Testis (tissue), 3 donors: ENCODE results near the gene SLC26A8. TPM values are rescaled to one million over a fixed set of nuclear protein-coding genes. Genes with fewer than 3 reads are reported as not detected.

Source experiments
- DNase-seq: peaks from one replicate; pipeline ENCODE4 v3.0.0-alpha.2; 2019
- H3K27ac ChIP-seq, 2 donors: fragments of 200-600 bp; sonication (generic); one replicate each; pipeline ENCODE4 v1.5.1; 2019
- H3K27me3 ChIP-seq: fragments of 200-600 bp; sonication (generic); one replicate; pipeline ENCODE4 v1.5.1; 2019
- H3K36me3 ChIP-seq: fragments of 200-600 bp; sonication (generic); one replicate; pipeline ENCODE4 v1.5.1; 2017; ENCODE audit warnings: low read depth; ENCODE audit errors: missing control alignments
- H3K4me1 ChIP-seq: fragments of 200-600 bp; sonication (generic); one replicate; pipeline ENCODE4 v1.5.1; 2019
- H3K4me3 ChIP-seq, 2 donors: fragments of 200-600 bp; sonication (generic); one replicate each; pipeline ENCODE4 v1.5.1; 2017 to 2019
- H3K9me3 ChIP-seq: fragments of 200-600 bp; sonication (generic); one replicate; pipeline ENCODE4 v1.5.1; 2017
- CTCF ChIP-seq, 3 experiments: fragments of 450-650 bp in 2 of 3; fragments of 200-600 bp in 1 of 3; sonication (generic) in 1 of 3; IDR thresholded peaks; one replicate each; pipeline ENCODE4 v1.5.1; 2016 to 2019; ENCODE audit warnings: antibody characterized with exemption in 3 of 3, mild to moderate bottlenecking in 2 of 3, moderate library complexity in 1 of 3
- POLR2A ChIP-seq: fragments of 450-650 bp; IDR thresholded peaks from one replicate; pipeline ENCODE4 v1.6.1; 2017; ENCODE audit warnings: antibody characterized with exemption, mild to moderate bottlenecking, moderate library complexity
- WGBS, 2 donors: methylation state at CpG; one replicate each; pipeline ENCODE4 v1.1.5; 2018; 5-methylcytosine and 5-hydroxymethylcytosine counted together
- intact Hi-C: fragments of 100-400 bp; cut with DNase I; formaldehyde crosslinking; loops from one replicate; pipeline ENCODE4 v1.15.1; 2023; ENCODE audit warnings: low total_unique reads
- polyA plus RNA-seq: library from polyadenylated mRNA; stranded (reverse); fragments of 350-450 nt; fragmentation: Illumina TruSeq; extraction: RNeasy Lipid Tissue Mini Kit (QIAGEN cat#74804); gene quantifications from one replicate; pipeline ENCODE4 v1.2.3, GENCODE V29; 2014; ENCODE audit warnings: low read depth, low replicate concordance; ENCODE audit not compliant: insufficient read depth
- total RNA-seq, 2 donors: library from RNA; depleted of rRNA; stranded (reverse); fragments of >200 nt; gene quantifications; one replicate each; pipeline ENCODE4 v1.2.3, GENCODE V29; 2016

The SLC26A8 gene
- total and polyA plus RNA-seq, 3 donors from 2014 or later = 52.0 to 160 (median 66.9) TPM

DNA sequence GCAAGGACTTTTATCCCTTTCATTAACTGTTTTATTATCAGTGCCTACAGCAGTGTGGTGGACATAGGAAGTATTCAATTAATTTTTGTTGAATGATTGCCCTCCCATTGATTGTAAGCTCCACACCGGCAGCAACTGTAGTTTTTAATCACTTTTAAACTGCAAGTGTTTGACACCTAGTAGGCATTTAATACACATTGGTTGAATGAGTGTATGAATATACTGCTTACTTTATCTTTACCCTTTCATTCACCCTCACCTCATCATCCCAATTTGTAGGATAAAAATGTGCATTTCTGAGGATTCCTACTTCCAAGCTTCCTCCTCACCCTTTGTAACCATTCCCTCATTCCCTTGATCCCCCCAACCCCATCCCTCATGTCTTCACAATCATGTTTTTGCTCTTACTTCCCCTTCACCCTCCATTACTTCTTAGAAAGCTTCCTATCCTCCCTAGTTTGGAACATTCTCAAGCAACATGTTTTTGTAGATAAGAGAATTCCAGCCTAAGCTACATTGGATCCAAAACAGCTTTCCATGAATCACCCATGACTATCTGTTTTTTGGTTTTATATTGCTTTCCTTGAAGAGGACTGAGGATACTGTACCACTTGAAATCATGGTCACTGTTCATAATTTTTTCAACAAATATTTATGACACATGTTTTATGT, 955 bp upstream of the SLC26A8 start:
- H3K27ac ChIP-seq = no peak overlapping the region
- 86 to 89% methylated on average over 1 of the region's 1 CpG for WGBS, 2 donors
- H3K9me3 ChIP-seq = no peaks in the 10 kb centered on the region
- intact Hi-C loops = loop anchor here (5.0 kb wide), 1 partner anchor 67 kb away; no protein-coding TSS in a partner anchor
- no peak for TF ChIP-seq POLR2A
- TF ChIP-seq CTCF (IDR thresholded peaks at IDR 0.05) = no peak
- no peaks in the 10 kb centered on the region for H3K27me3 ChIP-seq
- no peaks in the 10 kb centered on the region for H3K36me3 ChIP-seq
- no peak for DNase-seq
- H3K4me1 ChIP-seq = no peaks in the 10 kb centered on the region
- H3K4me3 ChIP-seq = no peak overlapping the region

DNA sequence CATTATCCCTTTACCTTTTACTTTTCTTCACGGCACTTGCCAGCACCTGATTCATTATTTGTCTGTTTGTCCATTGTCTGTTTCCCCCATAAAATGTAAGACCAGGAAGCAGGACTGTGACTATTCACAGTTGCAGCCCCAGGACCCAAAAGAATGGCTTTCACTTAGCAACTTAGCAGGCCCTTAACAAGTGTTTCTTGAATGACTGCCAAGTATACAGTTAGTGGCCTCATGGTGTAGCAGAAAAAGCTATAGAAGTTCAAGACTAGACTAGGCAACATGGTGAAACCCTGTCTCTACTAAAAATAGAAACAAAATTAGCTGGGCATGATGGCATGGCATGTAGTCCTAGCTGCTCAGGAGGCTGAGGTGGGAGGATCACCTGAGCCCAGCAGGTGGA, 4.3 kb downstream of the SLC26A8 start:
- Histone ChIP-seq H3K27me3 (no peaks in the 10 kb centered on the region), H3K4me3 (no peak overlapping the region), H3K27ac (no peak overlapping the region), H3K4me1 (no peaks in the 10 kb centered on the region), H3K9me3 (no peaks in the 10 kb centered on the region), H3K36me3 (no peaks in the 10 kb centered on the region)
- intact Hi-C loops = no loop called here
- TF ChIP-seq CTCF (IDR thresholded peaks at IDR 0.05) (no peak), POLR2A (no peak)
- DNase-seq = no peak
- 0 to 48% methylated on average over 1 of the region's 1 CpG for WGBS, 2 donors

DNA sequence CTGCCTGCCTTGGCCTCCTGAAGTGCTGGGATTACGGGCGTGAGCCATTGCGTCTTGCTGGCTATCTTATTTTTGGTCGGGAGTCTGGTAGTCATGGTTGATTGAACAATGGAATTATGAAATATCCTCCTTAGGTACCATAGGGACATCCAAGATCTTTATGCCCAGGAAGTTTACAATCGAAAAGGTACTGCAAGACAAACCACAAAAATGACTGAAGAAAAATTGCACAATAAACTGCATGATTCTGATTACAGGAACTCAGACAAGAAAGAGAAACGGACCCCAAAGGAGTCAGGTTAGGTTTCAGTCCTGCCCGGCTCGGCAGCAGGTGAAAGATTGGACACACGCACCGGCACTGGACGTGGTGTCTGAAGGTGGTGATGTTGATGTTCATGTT, 5.3 kb downstream of the SLC26A8 start:
- no peaks in the 10 kb centered on the region for H3K36me3 ChIP-seq
- intact Hi-C loops = no loop called here
- no peak for TF ChIP-seq CTCF (IDR thresholded peaks at IDR 0.05)
- no peak for TF ChIP-seq POLR2A
- no peak for DNase-seq
- H3K27me3 ChIP-seq = no peaks in the 10 kb centered on the region
- H3K4me3 ChIP-seq = no peak overlapping the region
- no peak overlapping the region for H3K27ac ChIP-seq
- WGBS, 2 donors = 91 to 96% methylated on average over 11 of the region's 11 CpGs
- no peaks in the 10 kb centered on the region for H3K4me1 ChIP-seq
- no peaks in the 10 kb centered on the region for H3K9me3 ChIP-seq

GRCh38 chr6:36018339-36018738, 6.1 kb downstream of the SLC26A8 start:
- Histone ChIP-seq H3K4me3 (no peak overlapping the region), H3K36me3 (no peaks in the 10 kb centered on the region), H3K27me3 (no peaks in the 10 kb centered on the region), H3K27ac (no peak overlapping the region), H3K4me1 (no peaks in the 10 kb centered on the region), H3K9me3 (no peaks in the 10 kb centered on the region)
- WGBS, 2 donors = 91 to 93% methylated on average over 2 of the region's 2 CpGs
- no peak for DNase-seq
- TF ChIP-seq CTCF (IDR thresholded peaks at IDR 0.05) (no peak), POLR2A (no peak)
- intact Hi-C loops = no loop called here

- H3K4me3 ChIP-seq = no peak overlapping the region
- WGBS, 2 donors = 81 to 88% methylated on average over 4 of the region's 4 CpGs
- no peaks in the 10 kb centered on the region for H3K27me3 ChIP-seq
- intact Hi-C loops = no loop called here
- no peak for DNase-seq
- no peaks in the 10 kb centered on the region for H3K9me3 ChIP-seq
- H3K4me1 ChIP-seq = peaks cover 3% of the 10 kb centered on the region
- no peak overlapping the region for H3K27ac ChIP-seq
- H3K36me3 ChIP-seq = no peaks in the 10 kb centered on the region
- no peak for TF ChIP-seq CTCF (IDR thresholded peaks at IDR 0.05)
- no peak for TF ChIP-seq POLR2A
These were observed 8.8 kb downstream of the SLC26A8 start for GRCh38 chr6:36015666-36016065.
